Neural progenitor cell (in vitro differentiated cells): Measurements from ENCODE around the gene PRF1.

Experiments
- CTCF ChIP-seq: fragments of 200-600 bp; sonication (generic); IDR thresholded peaks from 2 replicates; pipeline ENCODE4 v1.5.1; 2017; ENCODE audit warnings: antibody characterized with exemption, mild to moderate bottlenecking
- EZH2 ChIP-seq: fragments of 200-600 bp; sonication (generic); IDR thresholded peaks from 2 replicates; pipeline ENCODE4 v1.6.1; 2017; ENCODE audit warnings: antibody characterized with exemption, mild to moderate bottlenecking, moderate library complexity

GRCh38 chr10:70650104-70650503, 47.6 kb upstream of the PRF1 start:
- no peak for TF ChIP-seq CTCF
- TF ChIP-seq EZH2, result no peak
